ENCODE data around the gene PRKAR1A.
A peak's percentile ranks its signal among the peaks of the same experiment; 100 is the strongest.

Gene PRKAR1A

GRCh38 chr17:68599552-68600066 is 87.4 kb downstream of the PRKAR1A start:
- H3K4me3 ChIP-seq (ENCODE audit: low read depth, low read length) = no peak overlapping the region
- TF ChIP-seq, protein P1, sequence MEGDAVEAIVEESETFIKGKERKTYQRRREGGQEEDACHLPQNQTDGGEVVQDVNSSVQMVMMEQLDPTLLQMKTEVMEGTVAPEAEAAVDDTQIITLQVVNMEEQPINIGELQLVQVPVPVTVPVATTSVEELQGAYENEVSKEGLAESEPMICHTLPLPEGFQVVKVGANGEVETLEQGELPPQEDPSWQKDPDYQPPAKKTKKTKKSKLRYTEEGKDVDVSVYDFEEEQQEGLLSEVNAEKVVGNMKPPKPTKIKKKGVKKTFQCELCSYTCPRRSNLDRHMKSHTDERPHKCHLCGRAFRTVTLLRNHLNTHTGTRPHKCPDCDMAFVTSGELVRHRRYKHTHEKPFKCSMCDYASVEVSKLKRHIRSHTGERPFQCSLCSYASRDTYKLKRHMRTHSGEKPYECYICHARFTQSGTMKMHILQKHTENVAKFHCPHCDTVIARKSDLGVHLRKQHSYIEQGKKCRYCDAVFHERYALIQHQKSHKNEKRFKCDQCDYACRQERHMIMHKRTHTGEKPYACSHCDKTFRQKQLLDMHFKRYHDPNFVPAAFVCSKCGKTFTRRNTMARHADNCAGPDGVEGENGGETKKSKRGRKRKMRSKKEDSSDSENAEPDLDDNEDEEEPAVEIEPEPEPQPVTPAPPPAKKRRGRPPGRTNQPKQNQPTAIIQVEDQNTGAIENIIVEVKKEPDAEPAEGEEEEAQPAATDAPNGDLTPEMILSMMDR (conservative IDR thresholded peaks at IDR 0.05; ENCODE audit: low read depth, low read length) = no peak

GRCh38 chr17:68600067-68600930 is 88.1 kb downstream of the PRKAR1A start:
- DNase-seq (ENCODE audit: low read depth) = no peak
- H3K4me3 ChIP-seq (ENCODE audit: low read depth, low read length) = peak overlapping the region; percentile 37
- TF ChIP-seq, protein P1 (conservative IDR thresholded peaks at IDR 0.05; ENCODE audit: low read depth, low read length) = peak; percentile 23

More at GRCh38 chr17:68599552-68600066, 87.4 kb downstream of the PRKAR1A start:
- DNase-seq (ENCODE audit: low read depth) = no peak

All from choroid plexus epithelial cell (primary cell).